Stimulated activated CD4-positive, alpha-beta T cell treated with anti-CD3 and anti-CD28 coated beads, Interleukin-15, amount 100 ng/mL, for 24 hours (primary cell): ENCODE measurements around the gene STUB1.

Source experiments
- DNase-seq: peaks from one replicate; pipeline ENCODE4 v3.0.0-alpha.2; 2020

The STUB1 gene

DNA sequence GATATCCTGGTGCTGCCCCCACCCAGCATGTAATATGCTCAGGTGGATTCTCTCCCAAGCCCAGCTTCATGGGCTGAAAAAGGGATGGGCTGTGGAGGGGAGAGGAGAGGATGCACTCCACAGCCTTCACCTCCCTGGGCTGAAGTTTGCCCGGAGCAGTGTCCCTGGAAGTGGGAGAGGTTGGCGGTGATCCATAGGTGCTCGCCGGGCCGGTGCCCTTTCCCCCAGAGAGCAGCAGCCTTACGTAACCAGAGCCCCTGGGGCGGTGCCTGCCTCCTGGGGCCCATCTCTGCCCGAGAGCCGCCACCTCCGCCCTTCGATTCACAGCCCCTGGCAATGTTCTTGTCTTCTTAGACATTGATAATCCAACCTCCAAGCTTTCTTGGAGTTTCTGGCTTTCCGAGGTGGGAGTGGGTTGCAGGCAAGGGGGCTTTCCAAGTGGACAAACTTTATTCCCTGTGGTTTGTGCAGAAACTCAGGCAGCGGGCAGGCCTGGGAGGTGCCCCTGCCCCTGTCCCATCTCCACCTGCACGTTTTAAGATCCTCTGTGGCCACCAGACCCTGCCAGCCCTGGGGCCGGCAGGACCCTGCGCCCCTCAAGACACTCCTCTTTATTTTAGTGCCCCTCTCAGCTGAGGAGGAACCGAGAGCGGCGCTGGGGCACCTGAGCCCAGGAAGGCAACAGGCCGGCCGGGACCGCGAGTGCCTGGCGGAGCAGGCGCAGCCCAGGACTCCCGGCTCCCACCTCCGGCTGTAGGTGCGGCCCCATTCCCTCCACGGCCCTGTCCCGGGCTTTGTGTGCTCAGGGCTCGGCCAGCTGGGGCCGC is 34.1 kb upstream of the STUB1 start:
- no peak for DNase-seq

- no peak for DNase-seq
Observed at GRCh38 chr16:646679-647172, 33.5 kb upstream of the STUB1 start.

DNA sequence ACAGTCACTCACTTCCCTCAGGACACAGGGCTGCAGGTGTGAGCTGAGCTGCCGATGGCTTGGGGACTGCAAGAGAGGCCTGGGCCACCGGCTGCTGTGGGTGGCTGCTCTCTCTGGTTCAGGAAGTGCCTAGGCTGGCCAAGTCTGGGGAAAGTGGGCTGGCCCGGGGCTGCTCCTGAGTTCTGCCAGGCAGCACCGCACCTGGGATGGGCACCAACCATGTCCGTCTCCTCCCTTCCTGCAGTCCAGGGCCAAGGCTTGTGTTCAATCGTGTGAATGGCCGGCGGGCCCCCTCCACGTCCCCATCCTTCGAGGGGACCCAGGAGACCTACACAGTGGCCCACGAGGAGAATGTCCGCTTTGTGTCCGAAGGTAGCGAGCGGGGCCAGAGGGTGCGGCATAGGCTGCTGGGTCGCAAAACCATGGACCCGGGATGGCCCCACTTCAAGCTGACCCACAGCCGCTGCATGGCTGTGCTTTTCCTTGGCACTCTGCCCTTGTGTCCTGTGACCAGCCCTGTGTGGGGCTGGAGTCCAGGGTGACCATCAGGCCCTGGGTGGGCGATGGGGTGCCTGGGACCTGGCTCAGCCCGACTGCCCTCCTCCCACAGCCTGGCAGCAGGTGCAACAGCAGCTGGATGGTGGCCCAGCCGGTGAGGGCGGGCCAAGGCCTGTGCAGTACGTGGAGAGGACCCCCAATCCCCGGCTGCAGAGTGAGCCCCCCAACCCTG is 32.9 kb upstream of the STUB1 start:
- DNase-seq, result no peak

- DNase-seq, result peak; percentile 76
Observed at GRCh38 chr16:648071-648780, 32.0 kb upstream of the STUB1 start.

DNA sequence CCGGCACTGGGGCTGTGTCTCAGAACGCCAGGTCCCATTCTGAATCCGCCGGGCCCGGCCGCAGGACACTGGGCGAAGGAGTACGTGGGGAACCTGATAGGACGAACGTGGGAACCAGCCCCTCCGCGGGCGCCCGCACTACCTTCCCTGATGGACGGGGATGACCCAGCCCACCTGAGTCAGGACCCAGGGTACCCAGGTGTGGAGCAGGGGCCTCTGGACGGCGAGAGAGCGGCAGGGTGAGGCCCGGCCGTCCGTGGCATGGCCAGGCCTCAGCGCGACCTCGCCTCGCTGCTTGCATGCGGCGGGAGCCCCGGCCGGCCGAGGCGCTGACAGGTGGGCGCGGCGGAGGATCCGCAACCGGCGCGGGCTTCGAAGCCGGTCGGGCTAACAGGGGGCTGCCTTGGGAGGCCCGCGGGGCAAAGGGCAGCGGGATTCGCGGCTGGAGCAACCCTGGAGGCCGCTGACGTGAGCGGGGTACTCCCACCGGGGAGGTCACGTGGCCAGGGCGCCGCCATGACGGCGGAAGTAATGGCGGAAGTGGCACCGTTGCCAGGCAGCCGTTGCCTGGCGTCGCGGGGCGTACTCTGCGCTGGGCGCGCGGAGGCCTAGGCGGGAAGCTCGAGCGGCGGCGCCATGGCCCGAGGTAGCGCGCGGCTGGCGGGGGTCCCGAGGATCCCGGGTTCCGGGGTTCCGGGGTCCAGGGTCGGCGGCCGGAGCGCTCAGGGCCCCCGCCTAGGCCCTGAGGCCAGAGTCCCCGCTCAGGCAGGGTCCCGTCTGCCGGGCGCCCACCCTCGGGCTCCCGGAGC is 31.2 kb upstream of the STUB1 start, which contains the start of gene WDR90:
Gene WDR90, plus strand, starts transcription at position 585 of the 809 bp plus-strand sequence. Its CDS starts 52 bp downstream, at position 637.
- peak; percentile 97 for DNase-seq

GRCh38 chr16:649631-650030 is 30.6 kb upstream of the STUB1 start:
- DNase-seq, result peak; percentile 53

- no peak for DNase-seq
Observed at GRCh38 chr16:651844-652243, 28.4 kb upstream of the STUB1 start.

DNA sequence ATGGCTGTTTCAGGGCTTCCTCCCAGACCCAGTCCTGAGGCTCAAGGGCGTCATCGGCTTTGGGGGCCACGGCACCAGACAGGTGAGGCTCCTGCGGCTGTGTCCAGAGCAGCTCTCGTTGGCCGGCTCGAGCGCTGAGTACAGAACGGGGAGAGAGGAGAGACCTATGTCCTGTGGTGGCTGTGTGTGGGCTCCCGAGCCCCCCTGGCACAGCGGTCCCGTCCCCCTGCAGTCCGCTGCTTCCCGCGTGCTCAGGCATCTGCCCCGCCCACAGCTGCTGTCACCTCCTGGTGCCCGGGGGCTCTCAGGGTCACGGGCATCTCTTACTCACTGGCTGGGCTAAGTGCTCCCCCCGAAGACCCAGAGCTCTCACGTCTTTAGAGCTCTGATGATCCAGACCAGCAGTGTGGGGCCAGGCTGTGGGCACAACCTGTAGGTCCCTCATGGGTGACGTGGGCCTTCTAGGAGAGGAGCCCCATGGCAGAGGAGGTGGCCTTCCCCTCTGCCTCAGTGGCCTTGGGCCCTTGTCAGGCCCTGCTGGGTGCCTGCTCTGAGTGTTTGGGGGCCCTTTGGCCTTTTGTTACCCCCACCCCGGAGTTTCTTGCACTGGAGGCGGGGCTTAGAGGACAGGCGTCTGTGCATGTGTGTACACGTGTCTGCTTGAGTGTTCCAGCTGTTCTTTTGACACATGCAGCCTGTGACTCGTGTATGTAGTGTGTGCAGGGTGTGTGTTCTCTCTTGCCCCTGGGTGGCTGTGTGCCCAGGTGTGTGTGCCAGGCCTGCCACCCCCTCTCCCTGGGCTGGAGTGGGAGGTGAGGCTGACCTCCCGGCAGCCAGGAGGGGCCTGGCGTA is 27.5 kb upstream of the STUB1 start:
- DNase-seq, result no peak

DNA sequence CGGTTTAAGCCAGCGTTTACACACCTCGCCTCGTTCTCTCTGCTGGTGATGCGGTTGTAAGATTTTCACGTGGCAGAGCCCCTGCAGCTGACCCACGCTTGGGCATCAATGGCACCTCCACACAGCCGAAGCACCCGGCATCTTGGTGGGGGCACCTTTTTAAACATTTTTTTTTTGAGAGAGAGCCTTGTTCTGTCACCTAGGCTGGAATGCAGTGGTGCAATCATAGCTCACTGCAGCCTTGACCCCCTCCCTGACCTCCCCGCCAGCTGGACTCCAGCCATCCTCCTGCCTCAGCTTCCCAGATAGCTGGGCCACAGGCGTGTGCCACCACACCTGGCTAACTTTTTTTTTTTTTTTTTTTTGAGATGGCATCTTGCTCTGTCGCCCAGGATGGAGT is 26.2 kb upstream of the STUB1 start:
- DNase-seq, result no peak

- no peak for DNase-seq
Observed at GRCh38 chr16:657487-657886, 22.7 kb upstream of the STUB1 start.

DNA sequence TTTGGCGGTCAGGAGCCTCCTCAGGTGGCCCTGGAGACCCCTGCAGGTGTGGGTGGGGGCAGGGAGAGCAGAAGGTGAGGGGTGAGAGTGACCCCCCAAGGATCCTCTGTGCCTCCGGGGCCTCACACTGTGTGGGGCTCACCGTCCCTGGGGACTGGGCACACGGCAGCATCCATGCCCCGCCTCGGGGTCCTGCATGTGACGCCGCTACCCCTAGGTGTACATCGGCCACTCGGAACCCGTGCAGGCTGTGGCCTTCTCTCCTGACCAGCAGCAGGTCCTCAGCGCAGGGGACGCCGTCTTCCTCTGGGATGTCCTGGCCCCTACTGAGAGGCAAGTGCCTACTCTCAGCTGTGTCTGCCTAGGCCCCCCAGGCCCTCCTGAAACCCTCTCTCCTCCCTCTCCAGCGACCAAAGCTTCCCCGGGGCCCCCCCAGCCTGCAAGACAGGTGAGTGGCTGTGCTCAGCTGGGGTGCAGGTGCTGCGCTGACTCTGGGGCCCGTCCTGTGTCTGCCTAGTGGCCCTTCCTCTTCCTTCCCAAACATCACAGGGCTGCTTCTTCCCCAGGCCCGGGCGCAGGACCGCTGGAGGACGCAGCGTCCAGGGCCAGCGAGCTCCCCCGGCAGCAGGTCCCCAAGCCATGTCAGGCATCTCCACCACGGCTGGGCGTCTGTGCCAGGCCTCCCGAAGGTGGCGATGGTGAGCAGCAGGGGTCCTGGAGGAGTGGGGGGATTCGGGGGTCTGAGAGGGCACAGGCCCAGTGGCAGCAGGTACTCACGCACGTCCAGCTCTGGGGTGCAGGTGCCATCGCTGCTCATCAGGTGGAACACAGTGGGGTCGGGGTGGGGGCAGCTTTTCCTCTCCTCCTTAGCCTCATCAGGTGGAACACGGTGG is 21.3 kb upstream of the STUB1 start:
- no peak for DNase-seq

- DNase-seq, result no peak
Observed at GRCh38 chr16:659618-660017, 20.6 kb upstream of the STUB1 start.

DNA sequence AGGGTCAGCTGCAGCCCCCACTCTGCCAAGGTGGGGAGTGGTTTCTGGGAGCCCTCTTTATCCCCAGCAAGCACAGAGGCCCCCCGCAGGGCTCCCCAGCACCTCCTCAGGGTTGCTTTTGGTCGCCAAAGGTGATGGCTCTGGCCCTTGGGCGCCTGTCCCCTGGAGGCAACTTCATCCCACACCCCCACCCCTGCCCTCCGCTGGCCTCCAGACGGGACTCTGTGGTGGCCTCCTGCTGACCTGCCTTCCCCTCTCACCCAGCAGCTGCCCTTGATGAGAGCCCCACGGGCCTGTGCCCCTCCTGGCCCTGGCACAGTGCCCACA is 20.1 kb upstream of the STUB1 start:
- DNase-seq, result no peak

- DNase-seq, result peak; percentile 82
Observed at GRCh38 chr16:660459-661183, 19.6 kb upstream of the STUB1 start.

DNA sequence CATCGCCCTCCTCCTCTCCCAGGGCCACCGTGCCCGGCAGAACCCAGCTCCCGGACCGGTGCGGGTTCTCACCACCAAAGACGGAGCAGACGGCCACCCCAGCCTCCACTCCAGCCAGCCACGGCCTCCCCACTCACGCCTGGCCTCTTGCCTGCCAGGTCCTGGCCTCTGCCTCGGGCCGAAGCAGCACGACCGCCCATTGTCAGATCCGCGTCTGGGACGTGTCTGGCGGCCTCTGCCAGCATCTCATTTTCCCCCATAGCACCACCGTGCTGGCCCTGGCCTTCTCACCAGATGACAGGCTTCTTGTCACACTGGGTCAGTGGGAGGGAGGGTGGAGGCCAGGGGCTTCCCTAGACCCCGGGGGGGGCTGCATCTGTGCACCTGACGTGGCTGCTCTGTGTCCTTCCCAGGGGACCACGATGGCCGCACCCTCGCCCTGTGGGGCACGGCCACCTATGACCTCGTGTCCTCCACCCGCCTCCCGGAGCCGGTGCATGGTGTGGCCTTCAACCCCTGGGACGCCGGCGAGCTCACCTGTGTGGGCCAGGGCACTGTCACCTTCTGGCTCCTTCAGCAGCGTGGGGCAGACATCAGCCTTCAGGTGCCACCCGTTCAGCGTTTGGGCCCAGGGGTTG is 18.9 kb upstream of the STUB1 start:
- DNase-seq, result no peak

DNA sequence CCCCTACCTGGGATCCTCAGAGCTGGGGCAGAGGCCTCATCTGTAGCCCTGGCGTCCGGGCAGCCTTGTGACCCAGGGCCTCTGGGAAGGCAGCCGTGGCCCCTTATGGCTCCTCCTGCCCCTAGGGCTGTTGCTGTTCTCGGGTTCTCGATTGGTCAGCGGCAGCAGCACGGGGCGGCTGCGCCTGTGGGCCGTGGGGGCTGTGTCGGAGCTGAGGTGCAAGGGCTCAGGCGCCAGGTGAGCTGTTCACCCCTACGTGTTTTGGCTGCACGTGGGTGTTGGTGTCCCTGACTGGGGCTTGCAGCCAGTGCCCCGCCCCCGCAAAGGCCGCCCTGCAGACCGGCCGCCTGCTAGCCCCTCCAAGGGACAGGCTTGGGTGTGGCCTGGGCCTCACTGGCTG is 18.1 kb upstream of the STUB1 start:
- no peak for DNase-seq

GRCh38 chr16:662597-662996 is 17.6 kb upstream of the STUB1 start:
- DNase-seq, result no peak

DNA sequence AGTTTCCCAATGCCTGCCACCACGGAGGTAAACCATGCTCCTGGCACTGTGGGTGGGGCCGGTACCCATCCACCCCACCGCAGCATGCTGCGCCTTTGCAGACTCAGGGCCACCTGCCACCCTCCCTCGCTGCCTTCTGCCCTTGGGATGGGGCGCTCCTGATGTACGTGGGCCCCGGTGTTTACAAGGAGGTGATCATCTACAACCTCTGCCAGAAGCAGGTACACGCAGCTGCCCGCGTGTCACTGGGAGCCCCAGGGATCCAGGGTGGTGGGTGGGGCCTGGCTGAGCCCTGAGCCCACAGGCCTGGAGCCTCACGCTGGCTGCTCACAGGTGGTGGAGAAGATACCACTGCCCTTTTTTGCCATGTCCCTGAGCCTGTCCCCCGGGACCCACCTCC is 13.6 kb upstream of the STUB1 start:
- DNase-seq, result no peak

GRCh38 chr16:667113-667779 is 13.0 kb upstream of the STUB1 start:
- no peak for DNase-seq
